Adipocyte (in vitro differentiated cells): Measurements from ENCODE around the gene ANKRD11.
A peak's percentile ranks its signal among the peaks of the same experiment; 100 is the strongest.

ENCODE experiments used
- DNase-seq: peaks from one replicate; pipeline ENCODE4 v3.0.0-alpha.2; 2015; ENCODE audit warnings: low read depth
- H3K27me3 ChIP-seq: replicated peaks from 2 replicates; pipeline ENCODE4 v1.7.0; 2013; ENCODE audit warnings: mild to moderate bottlenecking, low read length, moderate library complexity; ENCODE audit not compliant: control insufficient read depth, insufficient read depth
- H3K36me3 ChIP-seq: 2 replicates; pipeline ENCODE4 v1.7.0; 2013; ENCODE audit warnings: low read length, mild to moderate bottlenecking, moderate library complexity; ENCODE audit not compliant: control insufficient read depth, insufficient read depth, severe bottlenecking
- H3K4me1 ChIP-seq: 2 replicates; pipeline ENCODE4 v1.7.0; 2013; ENCODE audit warnings: mild to moderate bottlenecking, low read length, moderate library complexity; ENCODE audit not compliant: control insufficient read depth, insufficient read depth
- H3K4me3 ChIP-seq: 2 replicates; pipeline ENCODE4 v1.7.0; 2013; ENCODE audit warnings: mild to moderate bottlenecking, low read length, moderate library complexity
- H3K9ac ChIP-seq: 2 replicates; pipeline ENCODE4 v1.7.0; 2013; ENCODE audit warnings: mild to moderate bottlenecking, low read length, moderate library complexity
- H3K9me3 ChIP-seq: 2 replicates; pipeline ENCODE4 v1.7.0; 2013; ENCODE audit warnings: mild to moderate bottlenecking, low read length, moderate library complexity; ENCODE audit not compliant: control insufficient read depth

Gene ANKRD11

GRCh38 chr16:89409161-89409711, 81.1 kb downstream of the ANKRD11 start:
- H3K4me1 ChIP-seq = peaks cover 60% of the 10 kb centered on the region
- no peaks in the 10 kb centered on the region for H3K9me3 ChIP-seq
- H3K36me3 ChIP-seq = no peaks in the 10 kb centered on the region
- no peak overlapping the region for H3K4me3 ChIP-seq
- no peaks in the 10 kb centered on the region for H3K27me3 ChIP-seq
- DNase-seq = no peak
- H3K9ac ChIP-seq = peak overlapping the region; percentile 17

DNA sequence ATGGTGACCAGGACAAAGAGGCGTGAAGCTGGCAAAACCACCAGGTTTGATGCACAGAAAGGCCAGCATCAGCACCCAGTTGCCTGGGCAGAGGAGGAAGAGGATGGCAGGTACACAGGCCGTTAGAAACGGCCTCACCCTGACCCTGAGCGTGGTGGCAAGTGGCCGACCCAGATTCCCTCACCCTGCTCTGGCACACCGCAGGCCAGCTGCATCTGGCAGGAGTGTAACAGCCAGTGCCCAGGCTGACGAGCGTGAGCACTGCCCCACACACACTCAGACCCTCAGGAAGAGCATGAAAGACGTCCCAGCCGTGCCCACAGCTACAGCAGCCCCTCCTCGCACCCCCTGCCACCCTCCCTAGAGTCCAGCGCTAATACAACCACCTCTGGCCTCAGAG, 82.0 kb downstream of the ANKRD11 start:
- H3K9ac ChIP-seq = peak overlapping the region; percentile 9
- H3K9me3 ChIP-seq = no peaks in the 10 kb centered on the region
- H3K27me3 ChIP-seq = no peaks in the 10 kb centered on the region
- DNase-seq = no peak
- H3K36me3 ChIP-seq = no peaks in the 10 kb centered on the region
- H3K4me3 ChIP-seq = no peak overlapping the region
- peaks cover 52% of the 10 kb centered on the region for H3K4me1 ChIP-seq

DNA sequence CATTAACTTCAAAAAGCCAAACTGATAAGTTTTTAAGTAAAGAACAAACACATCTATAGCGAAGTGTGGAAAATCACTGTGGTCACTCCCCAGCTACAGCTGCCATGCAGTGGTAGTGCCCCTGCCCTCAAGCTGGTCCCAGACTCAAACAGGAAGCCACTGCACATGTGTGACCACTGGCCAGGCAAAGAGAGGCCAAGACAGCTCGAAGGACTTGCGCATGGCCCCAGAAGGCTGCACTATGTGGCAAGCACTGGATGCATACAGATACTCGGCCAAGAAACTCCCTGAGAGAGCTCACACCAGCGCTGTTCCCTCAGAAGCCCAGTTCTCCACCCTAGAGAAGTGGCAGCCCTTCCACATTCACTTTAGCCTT, 82.4 kb downstream of the ANKRD11 start:
- H3K27me3 ChIP-seq = no peaks in the 10 kb centered on the region
- peaks cover 49% of the 10 kb centered on the region for H3K4me1 ChIP-seq
- H3K9me3 ChIP-seq = no peaks in the 10 kb centered on the region
- peak overlapping the region; percentile 9 for H3K9ac ChIP-seq
- no peak for DNase-seq
- no peak overlapping the region for H3K4me3 ChIP-seq
- H3K36me3 ChIP-seq = no peaks in the 10 kb centered on the region

GRCh38 chr16:89407282-89407924, 83.0 kb downstream of the ANKRD11 start:
- no peak overlapping the region for H3K9ac ChIP-seq
- H3K36me3 ChIP-seq = no peaks in the 10 kb centered on the region
- H3K9me3 ChIP-seq = no peaks in the 10 kb centered on the region
- no peak overlapping the region for H3K4me3 ChIP-seq
- DNase-seq = no peak
- H3K4me1 ChIP-seq = peaks cover 44% of the 10 kb centered on the region
- no peaks in the 10 kb centered on the region for H3K27me3 ChIP-seq

DNA sequence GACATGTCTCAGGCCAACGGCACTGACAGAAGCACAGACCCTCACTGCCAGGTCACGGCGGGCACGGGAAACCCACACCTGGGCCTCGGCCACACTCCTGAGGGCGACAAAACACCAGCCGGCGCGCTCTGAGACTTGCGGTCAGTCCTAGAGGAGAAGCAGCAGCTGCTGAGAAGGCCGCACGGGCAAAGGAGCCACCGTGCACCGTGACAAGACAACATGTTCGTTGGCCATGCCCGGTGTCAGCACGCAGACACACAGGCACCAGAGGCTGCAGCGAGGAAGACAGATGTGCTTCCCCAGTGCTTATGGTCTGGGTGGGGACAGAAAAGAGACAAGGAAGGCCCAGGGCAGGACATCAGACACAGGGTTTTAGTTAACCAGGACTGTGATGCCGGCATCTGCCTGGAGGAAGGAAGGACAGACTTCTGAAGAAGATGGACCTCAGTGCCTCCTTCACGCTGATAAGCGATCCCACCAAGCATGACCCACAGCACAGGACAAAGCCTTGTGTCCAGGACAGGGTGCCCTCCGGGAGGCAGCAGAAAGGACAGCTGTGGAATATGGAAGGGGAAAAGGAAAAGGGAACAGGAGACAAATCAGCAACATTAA, 84.0 kb downstream of the ANKRD11 start:
- Histone ChIP-seq H3K9ac (no peak overlapping the region), H3K9me3 (no peaks in the 10 kb centered on the region), H3K36me3 (no peaks in the 10 kb centered on the region), H3K4me3 (no peak overlapping the region), H3K27me3 (no peaks in the 10 kb centered on the region), H3K4me1 (peaks cover 46% of the 10 kb centered on the region)
- no peak for DNase-seq

GRCh38 chr16:89404561-89404960, 85.8 kb downstream of the ANKRD11 start:
- Histone ChIP-seq H3K9ac (no peak overlapping the region), H3K4me1 (peaks cover 35% of the 10 kb centered on the region), H3K4me3 (no peak overlapping the region), H3K36me3 (no peaks in the 10 kb centered on the region), H3K27me3 (no peaks in the 10 kb centered on the region), H3K9me3 (no peaks in the 10 kb centered on the region)
- DNase-seq = no peak

GRCh38 chr16:89402962-89403361, 87.4 kb downstream of the ANKRD11 start:
- Histone ChIP-seq H3K9me3 (no peaks in the 10 kb centered on the region), H3K36me3 (no peaks in the 10 kb centered on the region), H3K9ac (no peak overlapping the region), H3K4me3 (no peak overlapping the region), H3K4me1 (peaks cover 20% of the 10 kb centered on the region), H3K27me3 (no peaks in the 10 kb centered on the region)
- DNase-seq = no peak

DNA sequence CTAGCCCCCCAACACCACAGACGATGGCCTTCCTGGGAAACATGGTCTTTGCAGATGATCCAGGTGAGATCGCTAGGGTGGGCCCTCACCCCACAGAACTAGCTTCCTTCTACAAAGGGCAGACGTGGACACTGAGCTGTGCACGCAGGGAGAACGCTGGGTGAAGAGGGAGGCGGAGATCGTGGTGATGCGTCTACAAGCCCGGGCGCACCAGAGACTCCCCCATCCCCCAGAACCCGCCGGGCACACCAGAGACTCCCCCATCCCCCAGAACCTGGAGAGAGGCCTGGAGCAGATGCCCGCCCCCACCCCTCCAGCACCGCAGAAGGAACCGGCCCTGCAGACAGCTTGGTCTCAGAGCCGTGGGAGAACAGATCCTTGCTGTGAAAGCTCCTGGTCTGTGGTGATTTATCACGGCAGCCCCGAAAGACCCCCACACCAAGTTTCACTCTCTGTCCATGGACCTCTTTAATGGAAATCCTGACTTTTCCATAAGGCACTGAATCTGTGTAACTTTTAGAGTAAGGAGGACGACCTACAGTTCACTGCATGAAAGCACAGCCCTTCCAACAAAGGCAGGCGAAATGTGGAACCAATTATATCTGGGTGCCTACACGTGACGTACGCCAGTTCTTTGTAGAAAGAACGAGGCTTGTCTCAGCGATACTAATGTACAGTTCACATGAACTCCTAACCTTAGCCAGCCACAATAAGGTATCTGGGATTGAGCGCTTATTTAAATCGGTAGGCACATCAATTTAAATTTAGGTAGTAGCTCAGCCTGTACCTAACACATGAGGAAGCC, 88.5 kb downstream of the ANKRD11 start:
- peaks cover 11% of the 10 kb centered on the region for H3K4me1 ChIP-seq
- H3K27me3 ChIP-seq = no peaks in the 10 kb centered on the region
- no peaks in the 10 kb centered on the region for H3K9me3 ChIP-seq
- H3K9ac ChIP-seq = no peak overlapping the region
- no peak overlapping the region for H3K4me3 ChIP-seq
- peak; percentile 89 for DNase-seq
- no peaks in the 10 kb centered on the region for H3K36me3 ChIP-seq

GRCh38 chr16:89401205-89401604, 89.2 kb downstream of the ANKRD11 start:
- peaks cover 11% of the 10 kb centered on the region for H3K4me1 ChIP-seq

DNA sequence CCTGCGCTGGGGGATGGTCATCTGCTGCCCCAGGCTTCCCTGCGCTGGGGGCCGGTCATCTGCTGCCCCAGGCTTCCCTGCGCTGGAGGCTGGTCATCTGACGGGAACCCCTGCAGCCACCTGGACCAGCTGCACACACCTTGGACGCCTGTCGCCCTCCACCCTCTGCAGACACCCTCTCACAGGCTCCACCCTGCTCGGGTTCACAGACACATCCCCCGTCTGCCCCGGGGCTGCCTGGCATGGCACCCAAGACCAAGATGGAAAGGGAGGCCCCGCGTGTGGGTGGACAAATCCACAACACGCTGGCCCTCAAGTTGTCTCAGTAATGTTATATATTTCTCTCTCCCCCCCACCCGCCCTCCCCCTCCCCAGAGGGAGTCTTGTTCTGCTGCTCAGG, 89.6 kb downstream of the ANKRD11 start:
- Histone ChIP-seq H3K36me3 (no peaks in the 10 kb centered on the region), H3K4me3 (no peak overlapping the region), H3K27me3 (no peaks in the 10 kb centered on the region), H3K9me3 (no peaks in the 10 kb centered on the region), H3K4me1 (peaks cover 12% of the 10 kb centered on the region), H3K9ac (no peak overlapping the region)
- no peak for DNase-seq

More at GRCh38 chr16:89401205-89401604, 89.2 kb downstream of the ANKRD11 start:
- no peak for DNase-seq
- Histone ChIP-seq H3K4me3 (no peak overlapping the region), H3K36me3 (no peaks in the 10 kb centered on the region), H3K9me3 (no peaks in the 10 kb centered on the region), H3K9ac (no peak overlapping the region), H3K27me3 (no peaks in the 10 kb centered on the region)

DNA sequence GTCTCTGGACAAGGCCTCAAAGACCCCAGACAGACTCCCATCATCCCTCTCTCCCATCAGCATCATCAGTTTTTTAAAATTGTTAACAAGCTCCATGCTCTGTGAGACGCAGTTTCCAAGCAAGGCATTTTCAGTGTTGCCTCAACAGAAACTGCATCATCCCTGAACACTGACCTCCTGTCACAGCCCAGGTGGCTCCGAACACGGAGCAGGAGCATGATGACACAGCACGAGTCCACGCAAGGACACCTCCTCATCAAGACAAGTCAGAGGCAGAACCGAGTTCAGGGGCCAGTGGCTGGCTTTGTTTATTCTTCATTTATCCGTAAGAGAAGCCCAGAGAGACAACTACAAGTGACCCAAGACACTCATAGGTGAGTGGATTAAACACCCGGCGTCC, 91.4 kb downstream of the ANKRD11 start:
- Histone ChIP-seq H3K9me3 (no peaks in the 10 kb centered on the region), H3K9ac (no peak overlapping the region), H3K27me3 (no peaks in the 10 kb centered on the region), H3K4me3 (no peak overlapping the region), H3K36me3 (no peaks in the 10 kb centered on the region), H3K4me1 (peaks cover 26% of the 10 kb centered on the region)
- DNase-seq = no peak
